Neural progenitor cell (in vitro differentiated cells): ENCODE results near the gene GPR12.

Experiments used
- EZH2 ChIP-seq: fragments of 200-600 bp; sonication (generic); IDR thresholded peaks from 2 replicates; pipeline ENCODE4 v1.6.1; 2017; ENCODE audit warnings: antibody characterized with exemption, mild to moderate bottlenecking, moderate library complexity
- EZH2phosphoT487 ChIP-seq: fragments of 200-600 bp; sonication (generic); IDR thresholded peaks from 2 replicates; pipeline ENCODE4 v1.6.1; 2017; ENCODE audit warnings: antibody characterized with exemption

- no peak for TF ChIP-seq EZH2phosphoT487
- no peak for TF ChIP-seq EZH2
These were observed 2.0 kb downstream of the GPR12 start for GRCh38 chr13:26758496-26759157.
